ENCODE results near the gene PTGER4.
"Not testable (repeated sequence)": the region's sequence is repeated elsewhere in the genome, so short reads cannot be mapped to it uniquely, and the experiment has no call there.

Gene PTGER4

GRCh38 chr5:40679913-40680681, at the start of gene PTGER4:
Gene PTGER4 (plus strand): TSS chr5:40679915. CDS start chr5:40680994, 1,079 bp downstream.
- DNase-seq: no peak

GRCh38 chr5:40630126-40630525, 49.6 kb upstream of the PTGER4 start:
- DNase-seq: no peak

DNA sequence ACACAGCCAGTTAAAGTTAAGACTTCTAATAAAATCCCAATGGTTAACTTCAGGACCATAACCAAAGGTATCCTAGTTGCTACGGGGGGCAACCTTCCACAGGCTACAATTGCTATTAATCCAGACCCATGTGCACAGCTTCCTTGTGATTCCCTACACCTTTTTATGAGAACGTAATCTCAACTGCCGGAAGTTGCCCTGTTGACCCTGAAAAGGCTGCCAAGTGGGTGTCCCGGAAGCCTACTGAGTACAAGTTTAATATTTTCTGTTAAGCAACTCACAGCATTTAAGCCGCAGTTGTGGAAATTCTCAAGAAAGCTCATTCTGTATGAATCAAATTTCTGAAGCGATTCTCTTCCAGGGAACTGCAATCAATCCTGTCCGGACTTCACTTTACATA, 48.5 kb upstream of the PTGER4 start:
- DNase-seq: no peak

DNA sequence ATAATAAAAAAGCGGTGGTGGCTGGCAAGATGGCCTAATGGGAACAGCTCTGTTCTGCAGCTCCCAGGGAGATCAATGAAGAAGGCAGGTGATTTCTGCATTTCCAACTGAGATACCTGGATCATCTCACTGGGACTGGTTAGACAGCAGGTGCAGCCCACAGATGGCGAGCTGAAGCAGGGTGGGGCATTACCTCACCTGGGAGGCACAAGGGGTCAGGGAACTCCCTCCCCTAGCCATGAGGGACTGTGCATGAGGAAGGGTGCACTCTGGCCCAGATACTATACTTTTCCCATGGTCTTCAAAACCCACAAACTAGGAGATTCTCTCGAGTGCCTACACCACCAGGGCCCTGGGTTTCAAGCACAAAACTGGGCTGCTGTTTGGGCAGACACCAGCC, 45.6 kb upstream of the PTGER4 start:
- DNase-seq: no peak

DNA sequence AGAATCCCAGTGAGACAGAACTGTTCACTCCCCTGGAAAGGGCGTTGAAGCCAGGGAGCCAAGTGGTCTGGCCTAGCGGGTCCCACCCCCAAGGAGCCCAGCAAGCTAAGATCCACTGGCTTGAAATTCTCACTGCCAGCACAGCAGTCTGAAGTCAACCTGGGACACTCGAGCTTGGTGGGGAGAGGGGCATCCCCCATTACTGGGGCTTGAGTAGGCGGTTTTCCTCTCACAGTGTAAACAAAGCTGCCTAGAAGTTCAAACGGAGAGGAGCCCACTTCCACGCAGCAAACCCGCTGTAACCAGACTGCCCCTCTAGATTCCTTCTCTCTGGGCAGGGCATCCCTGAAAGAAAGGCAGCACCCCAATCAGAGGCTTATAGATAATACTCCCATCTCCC, 45.1 kb upstream of the PTGER4 start:
- no peak for DNase-seq

DNA sequence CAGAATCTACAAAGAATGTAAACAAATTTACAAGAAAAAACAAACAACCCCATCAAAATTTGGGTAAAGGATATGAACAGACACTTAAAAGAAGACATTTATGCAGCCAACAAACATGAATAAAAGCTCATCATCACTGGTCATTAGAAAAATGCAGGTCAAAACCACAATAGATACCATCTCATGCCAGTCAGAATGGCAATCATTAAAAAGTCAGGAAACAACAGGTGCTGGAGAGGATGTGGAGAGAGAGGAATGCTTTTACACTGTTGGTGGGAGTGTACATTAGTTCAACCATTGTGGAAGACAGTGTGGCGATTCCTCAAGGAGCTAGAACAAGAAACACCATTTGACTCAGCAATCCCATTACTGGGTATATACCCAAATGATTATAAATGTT, 40.2 kb upstream of the PTGER4 start:
- not testable (repeated sequence) for DNase-seq

DNA sequence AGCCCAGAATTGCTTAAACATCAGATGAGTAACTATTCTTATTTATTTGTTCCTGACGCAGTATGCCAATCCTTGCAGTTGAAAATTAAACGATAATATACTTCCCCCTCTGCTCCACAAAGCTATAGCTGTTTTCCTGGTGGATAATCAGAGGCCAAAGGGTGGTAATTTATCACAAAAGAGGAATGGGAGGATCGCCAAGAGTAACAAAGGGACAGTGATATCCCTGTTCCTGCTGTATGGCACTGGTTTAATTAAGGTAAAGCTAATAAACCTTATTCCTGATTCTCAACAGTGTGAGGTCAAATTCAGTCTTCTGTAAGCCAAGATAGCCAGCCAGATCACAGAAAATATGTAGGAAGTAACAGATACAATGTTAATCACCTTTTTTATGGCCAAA, 33.4 kb upstream of the PTGER4 start:
- DNase-seq: no peak

DNA sequence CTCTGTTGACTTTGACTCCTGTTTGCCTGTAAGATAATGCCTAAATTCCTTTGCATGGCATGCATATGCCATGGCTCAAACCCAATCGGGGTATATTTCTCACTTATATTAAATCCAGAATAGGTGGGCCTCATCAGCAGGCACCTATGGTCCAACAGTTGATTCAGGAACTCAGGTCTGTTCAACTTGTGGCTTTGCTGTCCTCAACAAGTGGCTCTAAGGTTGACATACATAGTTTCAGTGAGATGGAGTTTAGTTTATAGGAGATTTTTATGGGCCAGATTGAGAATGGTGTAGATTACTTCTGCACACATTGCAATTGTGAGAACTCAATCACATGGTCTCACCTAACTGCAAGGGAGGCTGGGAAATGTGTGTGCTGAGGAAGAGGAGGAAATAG, 31.6 kb upstream of the PTGER4 start:
- DNase-seq: no peak

DNA sequence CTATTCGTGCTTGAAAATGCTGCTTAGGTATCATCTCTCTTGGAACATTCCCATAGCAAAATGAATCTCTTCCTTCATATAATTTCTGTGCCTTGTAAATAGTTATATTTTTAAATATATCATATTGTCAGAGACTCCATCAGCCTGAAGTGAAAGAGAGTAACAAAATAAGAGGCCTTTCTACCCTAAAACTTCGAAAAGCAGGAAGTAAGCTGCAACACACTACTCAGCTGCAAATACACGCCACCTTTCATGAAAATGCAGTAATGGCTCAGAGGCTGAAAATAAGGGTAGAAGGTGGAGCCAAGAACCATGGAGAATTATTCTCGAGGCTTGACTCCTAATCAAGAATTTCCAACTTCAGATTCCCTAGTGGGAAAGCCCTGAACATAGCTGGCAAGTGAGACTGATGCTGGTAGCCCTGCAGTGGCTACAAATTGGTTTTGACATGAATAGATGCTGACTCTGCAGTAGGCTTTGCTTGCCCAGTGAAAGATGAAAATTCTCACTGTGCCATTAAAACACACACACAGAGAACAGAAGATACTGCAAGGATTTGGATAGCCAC, 30.2 kb upstream of the PTGER4 start:
- no peak for DNase-seq

- DNase-seq: no peak
Observed at GRCh38 chr5:40651201-40651600, 28.5 kb upstream of the PTGER4 start.

DNA sequence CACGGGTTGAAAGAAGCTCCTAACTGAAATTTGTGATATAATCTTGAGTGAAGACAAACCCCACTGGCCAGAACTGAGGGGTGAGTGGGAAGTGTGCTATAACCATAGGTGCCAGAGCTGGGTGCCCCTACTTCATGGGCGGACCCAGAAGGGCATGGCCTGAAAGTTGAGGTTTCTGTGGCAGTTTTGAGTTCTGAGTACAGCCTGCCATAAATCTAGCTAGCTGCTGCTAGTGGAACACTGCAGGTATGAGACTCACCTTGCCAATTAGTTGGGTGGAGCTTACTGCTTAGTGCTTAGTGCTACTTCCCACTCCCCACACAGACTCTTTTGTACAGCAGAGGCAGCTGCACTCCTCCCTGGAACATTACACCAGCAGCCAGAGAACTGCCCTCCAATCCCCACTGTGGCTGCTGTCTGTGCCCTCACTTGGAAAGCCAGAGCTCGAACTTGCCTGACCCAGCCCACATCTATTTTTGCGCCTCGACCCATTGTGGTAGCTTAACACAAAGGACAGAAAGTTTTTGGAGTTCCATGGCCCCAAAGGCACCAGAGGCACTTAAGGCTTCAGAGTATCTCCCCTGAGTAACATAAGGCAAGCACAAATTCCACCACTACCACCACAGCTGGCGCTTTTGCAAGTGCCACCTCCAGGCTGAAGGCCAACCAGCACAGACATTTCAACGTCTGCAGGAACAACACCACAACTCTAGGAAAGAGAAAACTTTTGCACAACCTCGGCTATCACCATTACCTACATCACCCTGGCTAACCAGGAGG, 27.1 kb upstream of the PTGER4 start:
- DNase-seq: no peak

DNA sequence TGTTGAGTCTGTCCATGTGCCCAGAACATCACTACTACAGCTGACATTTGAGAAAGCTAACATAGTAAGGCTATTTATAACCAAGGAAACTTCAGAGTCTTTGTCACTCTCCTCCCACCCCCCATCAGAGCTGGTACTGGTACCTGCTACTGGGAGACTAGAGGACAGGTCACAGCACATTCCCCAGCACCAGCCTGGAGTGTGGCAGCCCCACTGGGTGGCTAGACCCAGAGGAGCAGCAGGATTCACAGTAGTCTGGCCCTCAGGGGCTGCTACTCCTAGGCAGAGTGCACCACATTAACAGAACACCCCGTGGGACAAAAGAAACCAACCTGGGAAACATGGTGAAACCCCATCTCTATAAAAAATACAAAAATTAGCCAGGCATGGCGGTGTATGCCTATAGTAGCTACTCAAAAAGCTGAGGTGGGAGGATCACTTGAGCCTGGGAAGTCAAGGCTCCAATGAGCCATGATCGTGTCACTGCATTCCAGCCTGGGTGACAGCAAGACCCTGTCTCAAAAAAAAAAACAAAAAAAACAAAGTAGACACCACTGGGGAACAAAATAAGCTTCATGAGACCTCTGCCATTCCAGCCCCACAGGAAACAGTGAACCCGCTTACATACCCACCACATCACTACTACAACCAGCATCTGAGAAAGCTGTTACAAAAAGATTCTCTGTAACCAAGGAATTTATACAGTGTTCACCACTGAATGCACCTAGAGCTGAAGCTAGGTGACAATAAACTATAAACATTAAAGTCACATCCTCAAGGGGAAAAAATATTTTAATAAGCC, 26.3 kb upstream of the PTGER4 start:
- DNase-seq: no peak

- DNase-seq: no peak
Observed at GRCh38 chr5:40654377-40654991, 25.2 kb upstream of the PTGER4 start.

- no peak for DNase-seq
Observed at GRCh38 chr5:40655138-40655537, 24.6 kb upstream of the PTGER4 start.

- DNase-seq: not testable (repeated sequence)
Observed at GRCh38 chr5:40656091-40656490, 23.6 kb upstream of the PTGER4 start.

DNA sequence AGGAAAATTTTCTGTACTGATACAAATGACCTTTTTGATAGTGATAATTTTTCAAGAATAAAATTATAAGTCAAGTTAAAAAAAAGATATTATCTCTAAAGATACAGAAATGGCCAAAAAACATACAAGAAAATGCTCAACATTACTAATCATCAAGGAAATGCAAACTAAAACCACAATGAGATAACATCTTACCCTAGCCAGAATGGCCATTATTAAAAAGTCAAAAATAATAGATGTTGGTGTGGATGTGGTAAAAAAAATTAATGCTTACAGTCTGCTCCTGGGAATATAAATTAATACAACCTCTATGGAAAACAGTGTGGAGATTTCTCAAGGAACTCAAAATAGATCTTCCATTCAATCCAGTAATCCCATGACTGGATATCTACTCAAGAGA, 22.9 kb upstream of the PTGER4 start:
- no peak for DNase-seq

GRCh38 chr5:40660751-40661150, 19.0 kb upstream of the PTGER4 start:
- no peak for DNase-seq

- no peak for DNase-seq
Observed at GRCh38 chr5:40665635-40666298, 13.9 kb upstream of the PTGER4 start.

- no peak for DNase-seq
Observed at GRCh38 chr5:40666657-40667056, 13.1 kb upstream of the PTGER4 start.

GRCh38 chr5:40667161-40667663, 12.5 kb upstream of the PTGER4 start:
- DNase-seq: no peak

DNA sequence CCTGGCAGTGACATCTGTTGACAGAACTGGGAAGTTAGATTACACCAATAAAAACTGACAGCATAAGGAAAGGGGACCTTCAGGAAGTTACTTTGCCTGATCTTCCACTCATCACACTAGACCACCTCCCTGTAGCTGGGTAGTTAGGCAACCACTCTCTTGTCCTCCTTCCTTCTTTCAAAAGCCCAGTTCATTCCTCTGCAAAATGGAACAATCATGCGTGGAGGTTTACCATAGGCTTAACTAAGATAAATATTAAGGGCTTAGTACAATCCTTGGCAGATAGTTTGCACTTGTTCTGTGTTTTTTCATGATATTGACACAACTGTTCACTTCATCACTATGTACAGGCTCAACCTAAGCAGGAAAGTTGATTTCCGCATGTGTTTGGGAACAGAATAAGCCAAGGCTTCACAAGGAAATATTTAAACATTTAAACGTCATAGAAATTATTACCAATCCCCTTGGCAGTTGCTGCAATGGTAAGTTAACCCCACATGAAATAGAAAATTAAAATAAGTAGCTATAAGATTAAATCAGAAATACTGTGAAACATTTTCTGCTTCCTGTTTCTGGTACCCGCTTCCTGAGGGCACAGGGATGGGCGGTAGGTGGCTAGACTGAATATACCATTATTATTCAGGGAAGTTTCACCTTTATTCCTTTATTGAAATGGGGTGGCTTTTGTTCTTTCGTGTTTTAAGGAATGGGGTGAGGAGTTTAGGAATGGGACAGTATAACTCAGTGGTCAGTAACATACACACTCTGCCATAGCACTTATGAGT, 9.9 kb upstream of the PTGER4 start:
- no peak for DNase-seq
